B cell (primary cell): ENCODE data around the gene ATP6V1F. TPM values are rescaled to one million over a fixed set of nuclear protein-coding genes. Genes with fewer than 3 reads are reported as not detected.

ENCODE experiments used
- ATAC-seq: fragments of 200-7000 bp; cut with Tn5 transposase; one replicate; pipeline ENCODE4 v1.10.0; 2021; ENCODE audit warnings: low read depth, mild to moderate bottlenecking, moderate number of reproducible peaks, moderate library complexity
- CTCF ChIA-PET: fragments of 350-600 bp; sonication (Branson Sonifier 250); formaldehyde crosslinking; loops from one replicate; lab custom pipeline; 2021; ENCODE audit warnings: antibody characterized with exemption, inconsistent platforms; lab: Charles Lee
- POLR2A ChIA-PET: fragments of 350-600 bp; sonication (Branson Sonifier 250); formaldehyde crosslinking; loops from one replicate; lab custom pipeline; 2021; ENCODE audit warnings: antibody characterized with exemption; lab: Charles Lee
- DNase-seq: peaks from one replicate; pipeline ENCODE4 v3.0.0; 2013
- H2AFZ ChIP-seq: 2 replicates; pipeline ENCODE4 v1.6.1; 2012; ENCODE audit warnings: mild to moderate bottlenecking, low read depth, low read length; ENCODE audit not compliant: insufficient read depth, poor library complexity, severe bottlenecking
- H3K27ac ChIP-seq, 2 donors: 1 replicate in 1 of 2; 2 replicates in 1 of 2; pipeline ENCODE4 v1.5.1; 2012 to 2013; ENCODE audit warnings: low read length in 2 of 2, mild to moderate bottlenecking in 2 of 2, moderate library complexity in 1 of 2
- H3K27me3 ChIP-seq, 4 experiments: fragments of 200-600 bp in 1 of 4; sonication (generic) in 1 of 4; replicated peaks in 1 of 4; 1 replicate in 2 of 4; 2 replicates in 2 of 4; pipeline versions ENCODE4 v1.6.1 to v1.7.0; 2013 to 2016; ENCODE audit warnings: low read length in 3 of 4, mild to moderate bottlenecking in 2 of 4, mixed read lengths in 1 of 4, moderate library complexity in 1 of 4; ENCODE audit not compliant: insufficient read depth in 4 of 4, control insufficient read depth in 3 of 4; ENCODE audit errors: control extremely low read depth in 1 of 4
- H3K36me3 ChIP-seq, 2 experiments: replicated peaks in 1 of 2; 1 replicate in 1 of 2; 2 replicates in 1 of 2; pipeline versions ENCODE4 v1.6.1 to v1.7.1; 2013; ENCODE audit warnings: low read length in 1 of 2; ENCODE audit not compliant: insufficient read depth in 2 of 2, control insufficient read depth in 1 of 2; ENCODE audit errors: control extremely low read depth in 1 of 2, extremely low read depth in 1 of 2
- H3K4me1 ChIP-seq, 2 donors: fragments of 200-600 bp in 1 of 2; sonication (generic) in 1 of 2; 1 replicate in 1 of 2; 2 replicates in 1 of 2; pipeline versions ENCODE4 v1.5.1 to v1.6.1; 2013 to 2017; ENCODE audit warnings: low read length in 2 of 2; ENCODE audit not compliant: control insufficient read depth in 2 of 2, insufficient read depth in 2 of 2
- H3K4me2 ChIP-seq: replicated peaks from 2 replicates; pipeline ENCODE3; 2012; ENCODE audit warnings: mild to moderate bottlenecking, low read depth, low read length; ENCODE audit not compliant: poor library complexity, severe bottlenecking
- H3K4me3 ChIP-seq, 5 experiments: fragments of 200-600 bp in 1 of 5; sonication (generic) in 1 of 5; 1 replicate in 3 of 5; 2 replicates in 2 of 5; pipeline versions ENCODE4 v1.5.1 to v1.7.0; 2011 to 2016; ENCODE audit warnings: low read length in 4 of 5, mild to moderate bottlenecking in 4 of 5, low read depth in 2 of 5, control low read depth in 1 of 5, moderate library complexity in 1 of 5; ENCODE audit not compliant: insufficient read depth in 1 of 5; ENCODE audit errors: control extremely low read depth in 1 of 5, extremely low read depth in 1 of 5
- H3K79me2 ChIP-seq: fragments of 200-600 bp; sonication (generic); one replicate; pipeline ENCODE4 v1.6.0; 2016; ENCODE audit warnings: low read length; ENCODE audit not compliant: control insufficient read depth, insufficient read depth
- H3K9ac ChIP-seq: fragments of 200-600 bp; sonication (generic); 2 replicates; pipeline ENCODE4 v1.6.1; 2017; ENCODE audit warnings: mild to moderate bottlenecking, low read length, moderate library complexity
- H3K9me3 ChIP-seq, 3 donors: one replicate each; pipeline versions ENCODE4 v1.6.1 to v1.7.1; 2013; ENCODE audit warnings: low read length in 2 of 3; ENCODE audit not compliant: control insufficient read depth in 2 of 3, insufficient read depth in 1 of 3; ENCODE audit errors: control extremely low read depth in 1 of 3
- H4K20me1 ChIP-seq: 2 replicates; pipeline ENCODE4 v1.6.0; 2012; ENCODE audit warnings: mild to moderate bottlenecking, low read length; ENCODE audit not compliant: insufficient read depth, control insufficient read depth, poor library complexity, severe bottlenecking
- H3K27ac Mint-ChIP-seq: one replicate; pipeline ENCODE4 v1.8.0; 2021; ENCODE audit warnings: mixed read lengths
- H3K27me3 Mint-ChIP-seq: one replicate; pipeline ENCODE4 v1.8.0; 2021; ENCODE audit warnings: mixed read lengths
- H3K4me1 Mint-ChIP-seq: one replicate; pipeline ENCODE4 v1.8.0; 2021; ENCODE audit warnings: mixed read lengths
- H3K4me3 Mint-ChIP-seq: one replicate; pipeline ENCODE4 v1.8.0; 2021; ENCODE audit warnings: mixed read lengths
- H3K9me3 Mint-ChIP-seq: one replicate; pipeline ENCODE4 v1.8.0; 2022; ENCODE audit warnings: mixed read lengths; ENCODE audit not compliant: insufficient read depth
- EZH2 ChIP-seq: IDR thresholded peaks from 2 replicates; pipeline ENCODE4 v1.6.1; 2012; ENCODE audit warnings: borderline replicate concordance, low read depth, mild to moderate bottlenecking, moderate library complexity, low read length; ENCODE audit not compliant: insufficient read depth, poor library complexity, severe bottlenecking
- WGBS: methylation state at CpG from one replicate; pipeline ENCODE4 v1.1.5; 2013; ENCODE audit warnings: missing lambda C conversion rate; ENCODE audit not compliant: insufficient coverage; 5-methylcytosine and 5-hydroxymethylcytosine counted together
- intact Hi-C: fragments of 100-400 bp; cut with micrococcal nuclease; formaldehyde crosslinking; loops from one replicate; pipeline ENCODE4 v1.10.0; 2022
- polyA plus RNA-seq: library from polyadenylated mRNA; depleted of rRNA; stranded (reverse); fragments of >200 nt; gene quantifications from 2 replicates; pipeline ENCODE4 v1.2.3, GENCODE V29; 2012
- total RNA-seq, 2 donors: library from RNA; stranded (reverse); fragments of 120-200 nt in 1 of 2; gene quantifications; 1 replicate in 1 of 2; 2 replicates in 1 of 2; pipeline versions ENCODE4 v1.2.3 to v1.2.4, GENCODE V29; 2013 to 2022
- TF ChIP-seq, protein P1 (sequence below): fragments of 200-600 bp; IDR thresholded peaks from one replicate; pipeline ENCODE4 v1.8.0; 2022; ENCODE audit warnings: antibody characterized with exemption, mild to moderate bottlenecking

Gene ATP6V1F
- total and polyA plus RNA-seq, 2 donors (not counting 1 experiment from before 2014, with no cell fraction given) = 81.7 to 198 TPM

DNA sequence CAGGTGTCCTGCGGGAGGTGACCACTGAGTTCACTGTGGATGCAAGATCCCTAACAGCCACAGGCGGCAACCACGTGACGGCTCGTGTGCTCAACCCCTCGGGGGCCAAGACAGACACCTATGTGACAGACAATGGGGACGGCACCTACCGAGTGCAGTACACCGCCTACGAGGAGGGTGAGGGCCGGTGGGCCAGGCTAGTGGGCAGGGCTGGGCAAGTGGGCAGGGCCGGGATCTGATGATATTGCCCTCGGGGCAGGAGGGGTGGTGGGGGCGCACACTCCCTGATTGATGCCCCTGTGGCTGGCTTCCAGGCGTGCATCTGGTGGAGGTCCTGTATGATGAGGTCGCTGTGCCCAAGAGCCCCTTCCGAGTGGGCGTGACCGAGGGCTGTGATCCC, 16.7 kb upstream of the ATP6V1F start:
- Mint-ChIP-seq H3K9me3 (no peaks in the 10 kb centered on the region), H3K27me3 (no peaks in the 10 kb centered on the region), H3K4me3 (no peak overlapping the region), H3K4me1 (peaks cover 4% of the 10 kb centered on the region), H3K27ac (no peak overlapping the region)
- 95% methylated on average over 19 of the region's 19 CpGs for WGBS
- no peak for ATAC-seq
- Histone ChIP-seq H3K9me3 (no peaks in the 10 kb centered on the region), H3K27me3 (no peaks in the 10 kb centered on the region), H3K4me2 (no peak overlapping the region), H3K79me2 (no peaks in the 10 kb centered on the region), H3K4me1 (peaks cover 0 to 7% of the 10 kb centered on the region in 2 donors), H3K9ac (no peak overlapping the region), H3K36me3 (no peaks in the 10 kb centered on the region), H3K4me3 (no peak overlapping the region), H4K20me1 (no peaks in the 10 kb centered on the region), H3K27ac (no peak overlapping the region), H2AFZ (no peak overlapping the region)
- ChIA-PET CTCF (interaction anchor here (2.3 kb wide), 1 partner anchor 37 kb away, joined by 13 read pairs; no protein-coding TSS in a partner anchor), POLR2A (no interaction called here)
- no peak for DNase-seq
- intact Hi-C loops = no loop called here
- TF ChIP-seq, protein P1, sequence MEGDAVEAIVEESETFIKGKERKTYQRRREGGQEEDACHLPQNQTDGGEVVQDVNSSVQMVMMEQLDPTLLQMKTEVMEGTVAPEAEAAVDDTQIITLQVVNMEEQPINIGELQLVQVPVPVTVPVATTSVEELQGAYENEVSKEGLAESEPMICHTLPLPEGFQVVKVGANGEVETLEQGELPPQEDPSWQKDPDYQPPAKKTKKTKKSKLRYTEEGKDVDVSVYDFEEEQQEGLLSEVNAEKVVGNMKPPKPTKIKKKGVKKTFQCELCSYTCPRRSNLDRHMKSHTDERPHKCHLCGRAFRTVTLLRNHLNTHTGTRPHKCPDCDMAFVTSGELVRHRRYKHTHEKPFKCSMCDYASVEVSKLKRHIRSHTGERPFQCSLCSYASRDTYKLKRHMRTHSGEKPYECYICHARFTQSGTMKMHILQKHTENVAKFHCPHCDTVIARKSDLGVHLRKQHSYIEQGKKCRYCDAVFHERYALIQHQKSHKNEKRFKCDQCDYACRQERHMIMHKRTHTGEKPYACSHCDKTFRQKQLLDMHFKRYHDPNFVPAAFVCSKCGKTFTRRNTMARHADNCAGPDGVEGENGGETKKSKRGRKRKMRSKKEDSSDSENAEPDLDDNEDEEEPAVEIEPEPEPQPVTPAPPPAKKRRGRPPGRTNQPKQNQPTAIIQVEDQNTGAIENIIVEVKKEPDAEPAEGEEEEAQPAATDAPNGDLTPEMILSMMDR = no peak
- no peak for TF ChIP-seq EZH2

DNA sequence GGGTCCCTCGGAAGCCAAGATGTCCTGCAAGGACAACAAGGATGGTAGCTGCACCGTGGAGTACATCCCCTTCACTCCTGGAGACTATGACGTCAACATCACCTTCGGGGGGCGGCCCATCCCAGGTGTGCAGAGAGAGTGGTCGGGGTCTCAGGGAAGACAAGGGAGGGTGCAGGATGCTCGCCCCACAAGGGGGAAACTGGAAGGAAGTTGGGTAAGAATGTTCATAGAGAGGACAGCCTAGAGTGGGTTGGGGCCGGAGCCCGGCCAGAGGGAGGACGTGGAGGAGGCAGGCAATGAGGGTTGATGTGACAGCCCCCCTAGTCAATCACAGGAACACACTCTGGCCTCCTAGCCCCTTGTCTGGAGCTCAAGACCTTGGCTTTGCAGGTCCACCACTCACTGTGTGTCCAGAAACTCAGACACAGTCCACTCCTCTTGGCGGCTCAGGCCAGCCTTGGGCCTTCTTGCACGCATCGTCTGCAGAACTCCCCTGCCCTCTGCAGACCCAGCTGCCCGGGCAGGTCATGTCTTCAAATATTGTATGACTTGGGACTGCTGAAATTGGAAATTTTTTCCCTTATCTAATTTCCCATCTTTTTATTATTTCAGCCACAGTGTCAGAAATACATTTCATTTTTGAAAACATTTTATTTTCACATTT, 15.7 kb upstream of the ATP6V1F start:
- Histone ChIP-seq H3K36me3 (no peaks in the 10 kb centered on the region), H3K27me3 (no peaks in the 10 kb centered on the region), H3K4me2 (no peak overlapping the region), H3K9ac (no peak overlapping the region), H3K4me1 (peaks cover 0 to under 1% of the 10 kb centered on the region in 2 donors), H4K20me1 (no peaks in the 10 kb centered on the region), H3K4me3 (no peak overlapping the region), H3K79me2 (no peaks in the 10 kb centered on the region), H2AFZ (no peak overlapping the region), H3K9me3 (no peaks in the 10 kb centered on the region), H3K27ac (no peak overlapping the region)
- ChIA-PET POLR2A (no interaction called here), CTCF (no interaction called here)
- no peaks in the 10 kb centered on the region for H3K27me3 Mint-ChIP-seq
- no peak for DNase-seq
- intact Hi-C loops = no loop called here
- TF ChIP-seq, protein P1 = no peak
- TF ChIP-seq EZH2 = no peak
- peaks cover 2% of the 10 kb centered on the region for H3K4me1 Mint-ChIP-seq
- H3K9me3 Mint-ChIP-seq = no peaks in the 10 kb centered on the region
- no peak overlapping the region for H3K4me3 Mint-ChIP-seq
- 94% methylated on average over 10 of the region's 14 CpGs for WGBS
- no peak overlapping the region for H3K27ac Mint-ChIP-seq
- ATAC-seq = no peak
